ENCODE data around the gene TBC1D3C. TPM values are rescaled to one million over a fixed set of nuclear protein-coding genes. Genes with fewer than 3 reads are reported as not detected.
"Not testable (repeated sequence)": the region's sequence is repeated elsewhere in the genome, so short reads cannot be mapped to it uniquely, and the experiment has no call there.

Gene TBC1D3C
- not detected for total RNA-seq

GRCh38 chr17:38068534-38068933 is at the start of gene TBC1D3C:
Gene TBC1D3C (minus strand): TSS chr17:38068634. CDS start chr17:38067066, 1,568 bp downstream.
- FAIRE-seq; DNase-seq (ENCODE audit: low spot score in 2 of 2): not testable (repeated sequence)

DNA sequence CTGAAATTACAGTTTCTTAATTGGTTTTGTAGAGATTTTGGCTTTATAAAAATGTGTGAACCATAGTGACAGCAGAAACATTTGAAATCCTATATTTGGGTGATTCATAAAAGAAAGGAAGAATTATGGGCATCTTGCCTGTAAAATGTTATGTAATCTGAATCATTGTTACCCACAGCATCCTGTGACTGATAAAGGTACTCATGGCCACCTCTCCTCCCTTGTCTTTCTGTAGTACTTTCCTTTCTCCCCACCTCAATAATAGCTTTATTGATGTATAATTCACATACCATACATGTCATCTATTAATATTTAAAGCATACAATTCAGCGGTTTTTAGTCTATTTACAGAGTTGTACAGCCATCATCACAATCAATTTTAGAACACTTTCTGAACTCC is 30.8 kb upstream of the TBC1D3C start:
- DNase-seq (ENCODE audit: low spot score in 2 of 2); FAIRE-seq: not testable (repeated sequence)

DNA sequence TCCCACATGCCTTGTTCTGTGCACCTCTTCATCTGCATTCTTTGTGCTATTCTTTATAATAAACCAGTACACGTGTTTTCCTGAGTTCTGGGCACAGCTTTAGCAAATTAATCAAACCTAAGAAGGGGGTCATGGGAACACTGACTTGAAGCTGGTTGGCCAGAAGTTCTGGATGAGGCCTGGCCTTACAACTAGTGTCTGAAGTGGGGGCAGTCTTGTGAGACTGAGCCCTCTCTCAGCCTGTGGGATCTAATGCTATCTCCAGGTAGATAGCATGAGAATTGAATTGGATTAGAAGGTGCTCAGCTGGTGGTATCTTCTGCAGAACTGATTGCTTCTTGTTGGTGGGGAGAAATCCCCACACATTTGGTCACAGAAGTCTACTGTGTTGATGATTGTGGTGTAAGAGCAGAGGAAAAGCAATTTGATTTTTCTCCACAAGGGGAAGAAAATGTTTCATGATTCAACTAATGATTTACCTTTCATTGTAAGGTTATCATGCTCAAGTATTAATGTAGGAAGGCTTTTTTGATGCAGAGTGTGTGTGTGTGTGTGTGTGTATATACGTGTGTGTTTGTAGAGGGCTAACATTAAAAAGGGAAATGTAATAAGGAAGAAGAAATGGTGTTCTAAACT is 25.7 kb upstream of the TBC1D3C start:
- FAIRE-seq; DNase-seq (ENCODE audit: low spot score in 2 of 2): not testable (repeated sequence)

GRCh38 chr17:38088120-38088519 is 19.7 kb upstream of the TBC1D3C start:
- FAIRE-seq; DNase-seq (ENCODE audit: low spot score in 2 of 2): not testable (repeated sequence)

DNA sequence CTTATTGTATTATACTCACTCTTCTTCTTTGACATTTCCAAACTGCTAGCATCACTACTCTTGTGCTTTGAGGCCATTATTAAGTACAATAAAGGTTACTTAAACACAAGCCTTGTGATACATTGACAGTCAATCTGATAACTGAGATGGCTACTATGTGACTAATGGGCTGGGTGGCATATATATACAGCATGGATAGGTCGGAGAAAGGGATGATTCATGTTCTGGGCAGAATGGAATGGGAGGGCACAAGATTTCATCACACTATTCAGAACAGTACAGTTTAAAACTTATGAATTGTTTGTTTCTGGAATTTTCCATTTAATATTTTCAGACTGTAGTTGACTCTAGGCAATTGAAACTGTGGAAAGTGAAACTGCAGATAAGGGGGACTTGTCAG is 18.9 kb upstream of the TBC1D3C start:
- not testable (repeated sequence) for DNase-seq (ENCODE audit: low spot score in 2 of 2); FAIRE-seq

Small RNA genes lying within 50 kb of the gene (small RNA-seq; reads per million reads assigned to genes)
- gene RF00019: not detected

Other genes with a start within 250 kb of the TBC1D3C start
- gene TBC1D3K, start 144.2 kb downstream of the TBC1D3C start, total RNA-seq: not detected
- 3.3 TPM for gene TBC1D3L, start 79.6 kb downstream of the TBC1D3C start, total RNA-seq
- not detected for gene TBC1D3D, start 64.7 kb downstream of the TBC1D3C start, total RNA-seq
- 0.41 TPM for gene TBC1D3E, start 59.3 kb upstream of the TBC1D3C start, total RNA-seq
- not detected for gene TBC1D3, start 123.9 kb upstream of the TBC1D3C start, total RNA-seq
- 36.3 TPM for gene MRPL45, start 228.5 kb upstream of the TBC1D3C start, total RNA-seq